ENCODE measurements around the gene UBIAD1.

Gene UBIAD1

GRCh38 chr1:11308699-11309224, 35.8 kb downstream of the UBIAD1 start:
- no peak for DNase-seq

- no peak for DNase-seq
Observed at GRCh38 chr1:11309385-11309784, 36.4 kb downstream of the UBIAD1 start.

DNA sequence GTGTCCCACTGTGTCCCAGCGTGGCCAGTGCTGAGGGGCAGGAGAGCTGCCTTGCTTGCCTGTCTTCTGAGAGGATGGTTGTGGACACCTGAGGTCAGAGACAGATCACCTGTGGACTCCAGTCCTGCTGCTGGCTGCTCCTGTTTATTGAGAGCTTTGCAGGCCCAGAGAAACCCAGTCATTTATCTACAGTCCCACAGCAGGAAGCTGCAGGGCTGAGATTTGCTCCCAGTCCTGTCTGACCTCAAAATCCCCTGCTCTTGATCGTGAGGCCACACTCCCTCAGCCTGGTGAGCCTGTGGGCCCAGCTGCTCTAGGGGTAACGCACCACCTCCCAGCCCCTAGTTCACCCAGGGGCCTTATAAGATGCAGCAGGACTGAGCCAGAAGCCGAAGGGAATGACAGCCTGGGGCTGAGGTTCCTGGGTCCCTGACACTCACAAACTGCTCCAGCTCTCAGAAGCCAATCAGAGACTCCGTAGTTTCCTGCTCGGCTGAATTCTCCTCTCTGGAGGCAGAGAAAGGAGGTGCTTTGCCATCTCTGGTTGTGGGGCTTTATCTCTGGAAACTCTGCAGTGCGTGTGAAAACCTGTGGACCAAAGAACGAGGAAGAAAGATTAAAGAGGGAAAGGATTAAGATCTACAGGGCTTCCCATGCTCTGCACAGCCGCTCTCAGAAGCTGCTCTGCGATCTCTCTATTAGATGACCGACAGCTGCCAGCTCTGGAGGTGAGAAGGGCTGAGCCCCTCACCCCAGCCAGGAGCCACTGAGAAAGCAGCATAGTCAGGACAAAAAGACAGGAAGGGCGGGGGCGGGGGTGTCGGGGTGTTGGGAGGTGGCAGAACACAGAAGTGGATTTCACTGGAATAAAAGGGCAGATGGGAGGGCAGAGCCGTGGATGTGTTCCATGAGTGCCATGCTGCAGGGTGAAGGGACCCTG, 39.1 kb downstream of the UBIAD1 start:
- DNase-seq = no peak

DNA sequence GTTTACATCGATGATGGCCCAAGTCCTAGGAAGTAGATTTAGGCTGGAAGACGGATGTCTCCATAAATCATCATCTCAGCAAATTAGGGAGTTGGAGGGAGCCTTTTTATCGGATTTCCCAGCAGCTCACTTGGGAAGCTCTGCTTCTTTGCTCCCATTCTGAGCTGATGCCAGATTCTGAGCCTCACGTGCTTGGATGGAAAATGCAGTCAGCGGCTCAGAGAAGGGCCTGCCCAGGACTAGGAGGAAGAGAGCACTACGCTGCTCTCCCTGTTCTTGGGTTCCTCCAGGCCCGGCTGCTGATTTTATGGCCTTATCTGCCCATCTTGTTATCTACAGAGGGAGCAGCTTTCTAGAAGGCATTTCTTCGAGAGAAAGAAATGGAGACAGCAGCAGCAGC, 42.0 kb downstream of the UBIAD1 start:
- DNase-seq = no peak

- no peak for DNase-seq
Observed at GRCh38 chr1:11316701-11317100, 43.7 kb downstream of the UBIAD1 start.

DNA sequence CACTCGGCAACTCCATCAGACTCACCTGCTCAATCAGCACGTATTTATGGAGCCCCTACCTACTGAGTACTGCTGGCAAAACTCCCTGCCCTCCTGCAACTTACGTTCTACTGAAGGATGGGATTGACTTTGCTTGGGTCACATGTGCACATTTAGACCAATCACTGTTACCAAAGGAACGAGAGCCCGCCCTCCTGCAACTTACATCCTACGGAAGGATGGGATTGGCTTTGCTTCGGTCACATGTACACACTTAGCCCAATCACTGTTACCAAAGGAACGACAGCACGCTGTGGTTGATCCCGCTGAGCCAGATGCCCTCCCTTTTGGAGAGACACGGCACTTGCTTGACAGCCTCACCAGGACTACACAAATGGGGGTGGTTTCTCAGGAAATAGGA, 46.0 kb downstream of the UBIAD1 start:
- no peak for DNase-seq

GRCh38 chr1:11320153-11320936, 47.3 kb downstream of the UBIAD1 start:
- no peak for DNase-seq

GRCh38 chr1:11321656-11322491, 48.9 kb downstream of the UBIAD1 start:
- no peak for DNase-seq

DNA sequence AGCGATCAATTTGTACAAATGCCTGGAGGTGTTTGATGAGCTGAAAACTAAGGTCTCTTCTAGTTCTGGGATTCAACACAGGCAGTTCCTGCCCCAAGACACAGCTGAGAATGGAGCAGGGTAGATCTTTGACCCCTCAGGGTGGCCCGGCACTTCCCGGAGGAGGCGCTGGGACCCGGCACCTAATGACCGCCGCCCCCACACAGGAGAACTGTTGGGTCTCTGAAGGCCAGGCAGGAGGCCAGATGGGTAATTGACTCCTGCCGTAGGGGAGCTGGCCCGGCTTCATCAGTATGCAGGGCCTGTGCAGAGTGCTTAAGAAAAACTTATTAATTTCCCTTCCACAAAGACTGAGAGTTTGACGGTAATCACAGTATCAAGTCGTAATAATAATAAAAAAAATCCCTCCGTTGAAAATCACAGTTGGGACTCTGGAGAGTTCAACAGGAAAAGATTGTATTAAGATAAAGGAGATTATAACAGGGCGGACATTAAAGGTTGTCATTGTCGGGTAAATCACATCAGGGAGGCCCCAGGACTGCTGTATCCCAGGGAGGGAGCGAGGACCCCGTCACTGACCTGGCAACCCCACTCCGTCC, 51.7 kb downstream of the UBIAD1 start:
- DNase-seq = no peak

GRCh38 chr1:11326070-11326469, 53.1 kb downstream of the UBIAD1 start:
- DNase-seq = no peak

- DNase-seq = no peak
Observed at GRCh38 chr1:11328444-11328843, 55.4 kb downstream of the UBIAD1 start.

DNA sequence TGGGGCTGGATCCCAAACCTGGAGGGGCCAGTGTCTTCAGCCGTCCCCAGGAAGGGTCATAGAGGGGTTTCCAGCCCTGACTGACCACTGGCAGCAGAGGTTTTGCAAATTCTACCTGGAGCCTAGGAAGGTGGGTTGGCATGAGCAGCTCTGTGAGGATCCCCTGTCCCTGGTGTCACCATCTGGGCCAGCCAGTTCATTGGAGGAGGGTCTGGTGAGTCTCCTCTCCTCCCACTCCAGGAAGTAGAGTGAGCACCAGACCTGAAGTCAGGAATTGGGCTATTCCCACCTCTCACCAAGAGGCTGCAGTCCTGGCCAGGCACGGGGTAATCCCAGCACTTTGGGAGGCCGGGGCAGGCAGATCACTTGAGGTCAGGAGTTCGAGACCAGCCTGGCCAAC, 57.4 kb downstream of the UBIAD1 start:
- DNase-seq = no peak

- no peak for DNase-seq
Observed at GRCh38 chr1:11331036-11331944, 58.3 kb downstream of the UBIAD1 start.

- no peak for DNase-seq
Observed at GRCh38 chr1:11331945-11332546, 59.0 kb downstream of the UBIAD1 start.

GRCh38 chr1:11333631-11334030, 60.6 kb downstream of the UBIAD1 start:
- no peak for DNase-seq

DNA sequence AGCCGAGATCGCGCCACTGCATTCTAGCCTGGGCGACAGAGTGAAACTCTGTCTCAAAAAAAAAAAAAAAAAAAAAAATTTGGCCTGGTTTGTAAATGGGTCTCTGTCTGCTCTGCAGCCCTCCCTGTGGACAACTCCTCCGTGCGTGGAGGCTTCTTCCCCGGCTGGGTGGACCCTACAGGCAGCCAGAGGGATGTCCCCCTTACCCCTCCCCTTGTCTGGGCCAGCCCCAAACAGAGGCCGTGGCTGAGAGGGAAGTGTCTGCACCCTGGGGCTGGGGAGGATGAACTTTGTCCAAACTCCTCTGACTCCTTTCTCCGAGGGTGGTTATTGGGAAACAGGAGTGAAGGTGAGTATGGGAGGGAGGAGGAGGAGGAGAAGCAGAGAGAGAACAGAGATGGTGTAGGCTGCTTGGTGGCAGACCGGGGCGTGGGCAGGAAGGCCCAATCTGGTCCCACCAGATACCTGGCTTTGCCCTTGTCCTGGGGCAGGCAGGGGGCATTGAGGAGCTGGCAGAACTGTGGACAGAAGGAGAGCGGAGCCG, 61.3 kb downstream of the UBIAD1 start:
- no peak for DNase-seq

DNA sequence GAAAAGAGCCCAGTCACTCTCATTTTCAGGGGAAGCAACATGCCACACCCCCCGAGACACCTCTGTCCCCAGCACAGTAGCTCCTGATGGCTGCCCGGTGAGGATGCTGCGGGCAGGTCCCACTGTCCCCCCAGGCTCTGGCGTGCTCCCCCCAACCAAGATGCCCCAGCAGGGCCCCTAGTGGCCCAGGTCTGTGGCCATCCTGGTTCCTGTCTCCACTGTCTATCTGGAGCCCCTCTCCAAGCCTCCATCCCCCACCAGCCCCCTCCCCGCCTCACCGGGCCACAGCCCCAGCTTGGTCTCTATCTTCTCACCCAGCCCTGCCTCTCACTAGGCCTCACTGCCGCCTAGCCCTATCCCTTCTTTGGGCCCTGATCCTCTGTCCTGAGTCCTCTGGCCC, 61.8 kb downstream of the UBIAD1 start:
- DNase-seq = no peak

DNA sequence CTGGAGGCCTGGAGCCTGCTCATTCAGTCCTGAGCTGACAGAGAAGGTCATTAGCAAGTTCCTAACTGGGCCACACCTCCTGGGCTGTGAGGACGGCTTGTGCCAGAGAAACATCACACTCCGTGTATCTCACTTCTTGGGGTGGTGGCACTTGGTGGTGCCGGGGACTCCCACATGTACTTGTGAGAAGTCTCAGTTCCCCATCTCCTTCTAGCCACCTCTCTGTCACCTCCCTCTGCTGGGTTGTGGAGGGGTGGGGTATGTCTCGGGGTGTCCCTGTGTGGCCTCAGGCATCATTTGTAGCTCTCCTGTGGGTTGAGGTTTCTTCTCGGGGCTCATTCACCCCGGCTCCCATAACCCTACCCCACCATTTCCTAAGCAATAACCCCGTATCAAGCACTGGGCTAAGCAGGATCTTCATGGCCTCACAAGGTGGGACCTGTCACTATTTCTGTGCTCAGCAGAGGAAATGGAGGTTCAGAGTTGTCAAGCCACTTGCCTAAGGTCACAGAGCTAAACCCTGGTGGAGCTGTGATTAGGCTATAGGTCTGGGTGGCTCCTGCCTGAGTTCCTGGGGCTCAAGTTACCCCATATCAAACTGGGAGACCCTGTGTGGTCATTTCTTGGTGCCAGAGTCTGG, 62.5 kb downstream of the UBIAD1 start:
- no peak for DNase-seq

DNA sequence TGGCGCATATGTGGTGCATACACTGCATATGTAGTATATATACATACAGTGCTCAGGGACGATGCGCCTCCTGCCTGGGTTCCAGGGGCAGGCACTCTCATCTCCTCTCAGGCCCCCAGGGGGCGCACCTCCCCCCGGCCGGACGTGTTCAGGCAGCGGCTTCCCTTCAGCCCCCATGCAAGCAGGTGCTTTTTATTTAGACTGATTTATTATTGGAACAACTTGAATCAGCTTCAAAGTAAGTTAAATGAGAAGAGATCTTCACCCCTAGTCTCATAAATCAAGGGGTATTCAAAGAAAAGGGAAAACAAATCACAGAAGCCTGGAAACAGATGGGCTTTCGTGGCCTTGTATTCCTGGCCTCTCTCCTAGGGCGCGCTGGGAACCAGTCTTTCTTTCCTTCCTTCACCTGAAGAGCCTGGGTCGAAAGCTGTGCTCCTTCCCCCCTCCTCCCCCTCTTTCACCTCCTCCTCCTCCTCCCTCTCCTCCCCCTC, 64.6 kb downstream of the UBIAD1 start:
- DNase-seq = peak; percentile 64
